HepG2 (cell line): Measurements from ENCODE around the gene PLCB1. TPM values are rescaled to one million over a fixed set of nuclear protein-coding genes. Genes with fewer than 3 reads are reported as not detected.

ENCODE experiments used
- CENPBD1 ChIP-seq: sonication (generic); formaldehyde crosslinking; IDR thresholded peaks from 2 replicates; pipeline ENCODE4 v1.8.0; 2022; ENCODE audit warnings: missing genetic modification reagents, low read depth, mild to moderate bottlenecking, borderline replicate concordance
- DPF2 ChIP-seq: sonication (generic); formaldehyde crosslinking; IDR thresholded peaks from 2 replicates; pipeline ENCODE4 v1.4.0; 2020; ENCODE audit warnings: mild to moderate bottlenecking, low read depth, missing genetic modification reagents, borderline replicate concordance
- EP300 ChIP-seq, 3 experiments: sonication (generic) in 1 of 3; formaldehyde crosslinking in 1 of 3; IDR thresholded peaks; 2 replicates each; pipeline versions ENCODE4 v1.5.1 to v1.6.1; 2011 to 2020; ENCODE audit warnings: low read depth in 2 of 3, low read length in 2 of 3, borderline replicate concordance in 1 of 3, improper control_type of control experiment in 1 of 3, mild to moderate bottlenecking in 1 of 3, missing genetic modification reagents in 1 of 3, moderate library complexity in 1 of 3
- GFI1 ChIP-seq: sonication (generic); formaldehyde crosslinking; IDR thresholded peaks from 2 replicates; pipeline ENCODE4 v1.5.0; 2020; ENCODE audit warnings: missing genetic modification reagents, mild to moderate bottlenecking, borderline replicate concordance
- GLI4 ChIP-seq: sonication (generic); formaldehyde crosslinking; IDR thresholded peaks from 2 replicates; pipeline ENCODE4 v1.5.1; 2020; ENCODE audit warnings: missing genetic modification reagents, mild to moderate bottlenecking, moderate library complexity, borderline replicate concordance
- MAX ChIP-seq: IDR thresholded peaks from 2 replicates; pipeline ENCODE4 v1.6.1; 2012; ENCODE audit warnings: inconsistent platforms
- MBNL3 ChIP-seq: fragments of 250-450 bp; sonication (Bioruptor Pico); conservative IDR thresholded peaks from 2 replicates; pipeline ENCODE4 v1.8.0; 2022; ENCODE audit warnings: mild to moderate bottlenecking, inconsistent platforms
- NFIB ChIP-seq: sonication (generic); formaldehyde crosslinking; IDR thresholded peaks from 2 replicates; pipeline ENCODE4 v1.9.0; 2021; ENCODE audit warnings: missing genetic modification reagents, mild to moderate bottlenecking, borderline replicate concordance
- SETDB1 ChIP-seq: sonication (generic); formaldehyde crosslinking; IDR thresholded peaks from 2 replicates; pipeline ENCODE4 v1.5.1; 2020; ENCODE audit warnings: missing genetic modification reagents, mild to moderate bottlenecking, borderline replicate concordance
- SNAI1 ChIP-seq: sonication (generic); formaldehyde crosslinking; IDR thresholded peaks from 2 replicates; pipeline ENCODE4 v1.5.0; 2020; ENCODE audit warnings: mild to moderate bottlenecking, missing genetic modification reagents, borderline replicate concordance
- TBX2 ChIP-seq: sonication (generic); formaldehyde crosslinking; IDR thresholded peaks from 2 replicates; pipeline ENCODE4 v1.5.0; 2020; ENCODE audit warnings: missing genetic modification reagents, mild to moderate bottlenecking, borderline replicate concordance
- ZNF468 ChIP-seq: sonication (generic); formaldehyde crosslinking; IDR thresholded peaks from 2 replicates; pipeline ENCODE4 v1.8.0; 2022; ENCODE audit warnings: mild to moderate bottlenecking, moderate library complexity, missing genetic modification reagents
- ZNF556 ChIP-seq: sonication (generic); formaldehyde crosslinking; IDR thresholded peaks from 2 replicates; pipeline ENCODE4 v1.4.0; 2020; ENCODE audit warnings: mild to moderate bottlenecking, missing genetic modification reagents, borderline replicate concordance
- ZNF567 ChIP-seq: sonication (generic); formaldehyde crosslinking; IDR thresholded peaks from 2 replicates; pipeline ENCODE4 v1.8.1; 2023; ENCODE audit warnings: mild to moderate bottlenecking, missing genetic modification reagents, borderline replicate concordance
- ZNF609 ChIP-seq: sonication (generic); formaldehyde crosslinking; IDR thresholded peaks from 2 replicates; pipeline ENCODE4 v1.4.0; 2020; ENCODE audit warnings: mild to moderate bottlenecking, missing genetic modification reagents, borderline replicate concordance
- polyA plus RNA-seq, 8 experiments: library from polyadenylated mRNA; depleted of rRNA in 3 of 8; stranded (reverse) in 7 of 8; unstranded in 1 of 8; fragments of >200 nt; fragmentation: Illumina TruSeq in 4 of 8; extraction: Trizol in 4 of 8; gene quantifications; 2 replicates each; pipeline versions ENCODE4 v1.2.1 to v1.2.3, GENCODE V29; 2011 to 2016; ENCODE audit warnings: low read depth in 4 of 8, missing spikeins in 1 of 8, mixed read lengths in 1 of 8; ENCODE audit not compliant: insufficient read depth in 1 of 8
- total RNA-seq, 5 experiments: library from RNA; depleted of rRNA; stranded (reverse); fragments of >200 nt; fragmentation: Illumina TruSeq; extraction: Trizol; gene quantifications; 2 replicates each; pipeline ENCODE4 v1.2.3, GENCODE V29; 2016; ENCODE audit warnings: low read depth in 1 of 5
- TF ChIP-seq, protein P1 (sequence below): sonication (generic); formaldehyde crosslinking; IDR thresholded peaks from 2 replicates; pipeline ENCODE4 v1.9.0; 2021; ENCODE audit warnings: mild to moderate bottlenecking, missing genetic modification reagents

PLCB1 gene
- total and polyA plus RNA-seq, 2 of the 13 experiments (the other 11 are each of a cell fraction or from before 2014, with no cell fraction given): 42.4 to 55.9 TPM

GRCh38 chr20:8844179-8844578, 712.1 kb downstream of the PLCB1 start (continued):
- TF ChIP-seq TBX2: peak; percentile 81; the same call in 1 of the 2 replicates
- TF ChIP-seq SETDB1 (CRISPR knock-in tag): no peak
- peak; percentile 88; the same call in 1 of the 2 replicates for TF ChIP-seq ZNF609
- peak in 1 of 2 experiments; percentile 58; a peak in 1 of 4 replicates for TF ChIP-seq EP300 (IDR thresholded peaks at IDR 0.05; ENCODE audit: low read depth in 2 of 2, low read length in 2 of 2)
- no peak for TF ChIP-seq EP300 (CRISPR knock-in tag; IDR thresholded peaks at IDR 0.05; ENCODE audit: borderline replicate concordance)
- TF ChIP-seq MAX: no peak
- 0 out of 2 replicates have a peak, but pooled peaks have one; percentile 47 for TF ChIP-seq ZNF468 (CRISPR knock-in tag)
- TF ChIP-seq MBNL3 (CRISPR knock-in tag): no peak
- TF ChIP-seq GFI1: peak; percentile 87
- TF ChIP-seq, protein P1, sequence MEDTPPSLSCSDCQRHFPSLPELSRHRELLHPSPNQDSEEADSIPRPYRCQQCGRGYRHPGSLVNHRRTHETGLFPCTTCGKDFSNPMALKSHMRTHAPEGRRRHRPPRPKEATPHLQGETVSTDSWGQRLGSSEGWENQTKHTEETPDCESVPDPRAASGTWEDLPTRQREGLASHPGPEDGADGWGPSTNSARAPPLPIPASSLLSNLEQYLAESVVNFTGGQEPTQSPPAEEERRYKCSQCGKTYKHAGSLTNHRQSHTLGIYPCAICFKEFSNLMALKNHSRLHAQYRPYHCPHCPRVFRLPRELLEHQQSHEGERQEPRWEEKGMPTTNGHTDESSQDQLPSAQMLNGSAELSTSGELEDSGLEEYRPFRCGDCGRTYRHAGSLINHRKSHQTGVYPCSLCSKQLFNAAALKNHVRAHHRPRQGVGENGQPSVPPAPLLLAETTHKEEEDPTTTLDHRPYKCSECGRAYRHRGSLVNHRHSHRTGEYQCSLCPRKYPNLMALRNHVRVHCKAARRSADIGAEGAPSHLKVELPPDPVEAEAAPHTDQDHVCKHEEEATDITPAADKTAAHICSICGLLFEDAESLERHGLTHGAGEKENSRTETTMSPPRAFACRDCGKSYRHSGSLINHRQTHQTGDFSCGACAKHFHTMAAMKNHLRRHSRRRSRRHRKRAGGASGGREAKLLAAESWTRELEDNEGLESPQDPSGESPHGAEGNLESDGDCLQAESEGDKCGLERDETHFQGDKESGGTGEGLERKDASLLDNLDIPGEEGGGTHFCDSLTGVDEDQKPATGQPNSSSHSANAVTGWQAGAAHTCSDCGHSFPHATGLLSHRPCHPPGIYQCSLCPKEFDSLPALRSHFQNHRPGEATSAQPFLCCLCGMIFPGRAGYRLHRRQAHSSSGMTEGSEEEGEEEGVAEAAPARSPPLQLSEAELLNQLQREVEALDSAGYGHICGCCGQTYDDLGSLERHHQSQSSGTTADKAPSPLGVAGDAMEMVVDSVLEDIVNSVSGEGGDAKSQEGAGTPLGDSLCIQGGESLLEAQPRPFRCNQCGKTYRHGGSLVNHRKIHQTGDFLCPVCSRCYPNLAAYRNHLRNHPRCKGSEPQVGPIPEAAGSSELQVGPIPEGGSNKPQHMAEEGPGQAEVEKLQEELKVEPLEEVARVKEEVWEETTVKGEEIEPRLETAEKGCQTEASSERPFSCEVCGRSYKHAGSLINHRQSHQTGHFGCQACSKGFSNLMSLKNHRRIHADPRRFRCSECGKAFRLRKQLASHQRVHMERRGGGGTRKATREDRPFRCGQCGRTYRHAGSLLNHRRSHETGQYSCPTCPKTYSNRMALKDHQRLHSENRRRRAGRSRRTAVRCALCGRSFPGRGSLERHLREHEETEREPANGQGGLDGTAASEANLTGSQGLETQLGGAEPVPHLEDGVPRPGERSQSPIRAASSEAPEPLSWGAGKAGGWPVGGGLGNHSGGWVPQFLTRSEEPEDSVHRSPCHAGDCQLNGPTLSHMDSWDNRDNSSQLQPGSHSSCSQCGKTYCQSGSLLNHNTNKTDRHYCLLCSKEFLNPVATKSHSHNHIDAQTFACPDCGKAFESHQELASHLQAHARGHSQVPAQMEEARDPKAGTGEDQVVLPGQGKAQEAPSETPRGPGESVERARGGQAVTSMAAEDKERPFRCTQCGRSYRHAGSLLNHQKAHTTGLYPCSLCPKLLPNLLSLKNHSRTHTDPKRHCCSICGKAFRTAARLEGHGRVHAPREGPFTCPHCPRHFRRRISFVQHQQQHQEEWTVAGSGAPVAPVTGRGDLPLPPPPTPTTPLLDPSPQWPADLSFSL (CRISPR knock-in tag): no peak
- TF ChIP-seq GLI4: no peak
- TF ChIP-seq NFIB (CRISPR knock-in tag): no peak
- no peak for TF ChIP-seq SNAI1 (CRISPR knock-in tag)
- TF ChIP-seq ZNF556 (CRISPR knock-in tag): 0 out of 2 replicates have a peak, but pooled peaks have one; percentile 24
- no peak for TF ChIP-seq ZNF567
- TF ChIP-seq DPF2 (CRISPR knock-in tag): 0 out of 2 replicates have a peak, but pooled peaks have one; percentile 34
- TF ChIP-seq CENPBD1: no peak
